ENCODE data around the gene TEDC2.

TEDC2 gene

GRCh38 chr16:2494616-2495015 is 34.7 kb downstream of the TEDC2 start:
- no peak for DNase-seq (ENCODE audit: low read depth in 3 of 3)

- no peak for DNase-seq (ENCODE audit: low read depth in 3 of 3)
Measured at GRCh38 chr16:2495041-2495440, 35.1 kb downstream of the TEDC2 start.

- no peak for DNase-seq (ENCODE audit: low read depth in 3 of 3)
Measured at GRCh38 chr16:2496223-2497115, 36.6 kb downstream of the TEDC2 start.

GRCh38 chr16:2497116-2497630 is 37.3 kb downstream of the TEDC2 start:
- DNase-seq (ENCODE audit: low read depth in 3 of 3), result no peak

GRCh38 chr16:2497695-2498484 is 38.0 kb downstream of the TEDC2 start:
- DNase-seq (ENCODE audit: low read depth in 3 of 3), result no peak

- no peak for DNase-seq (ENCODE audit: low read depth in 3 of 3)
Measured at GRCh38 chr16:2498531-2499253, 38.8 kb downstream of the TEDC2 start.

- DNase-seq (ENCODE audit: low read depth in 3 of 3), result no peak
Measured at GRCh38 chr16:2499454-2499853, 39.5 kb downstream of the TEDC2 start.

- no peak for DNase-seq (ENCODE audit: low read depth in 3 of 3)
Measured at GRCh38 chr16:2499890-2500429, 40.1 kb downstream of the TEDC2 start.

- DNase-seq (ENCODE audit: low read depth in 3 of 3), result no peak
Measured at GRCh38 chr16:2500430-2500917, 40.6 kb downstream of the TEDC2 start.

- peak; percentile 64 to 78 (median 66) for DNase-seq (ENCODE audit: low read depth in 3 of 3)
Measured at GRCh38 chr16:2500918-2501750, 41.2 kb downstream of the TEDC2 start.

GRCh38 chr16:2501946-2502895 is 42.3 kb downstream of the TEDC2 start:
- no peak for DNase-seq (ENCODE audit: low read depth in 3 of 3)

- no peak for DNase-seq (ENCODE audit: low read depth in 3 of 3)
Measured at GRCh38 chr16:2505695-2506094, 45.8 kb downstream of the TEDC2 start.

GRCh38 chr16:2507052-2507659 is 47.2 kb downstream of the TEDC2 start:
- DNase-seq (ENCODE audit: low read depth in 3 of 3), result no peak

- DNase-seq (ENCODE audit: low read depth in 3 of 3), result no peak
Measured at GRCh38 chr16:2507665-2508064, 47.8 kb downstream of the TEDC2 start.

GRCh38 chr16:2508722-2509400 is 49.0 kb downstream of the TEDC2 start:
- no peak for DNase-seq (ENCODE audit: low read depth in 3 of 3)

- DNase-seq (ENCODE audit: low read depth in 3 of 3), result no peak
Measured at GRCh38 chr16:2511128-2511800, 51.4 kb downstream of the TEDC2 start.

- no peak for DNase-seq (ENCODE audit: low read depth in 3 of 3)
Measured at GRCh38 chr16:2511996-2512734, 52.3 kb downstream of the TEDC2 start.

Measured in stimulated activated CD4-positive, alpha-beta T cell treated with anti-CD3 and anti-CD28 coated beads, TNF-alpha, amount 100 ng/mL, for 24 hours (primary cell).